ENCODE measurements around the gene TNS2. TPM values are rescaled to one million over a fixed set of nuclear protein-coding genes. Genes with fewer than 3 reads are reported as not detected.

Gene TNS2
- total RNA-seq, 4 donors from 2014 or later, result 48.2 to 397 (median 169) TPM

DNA sequence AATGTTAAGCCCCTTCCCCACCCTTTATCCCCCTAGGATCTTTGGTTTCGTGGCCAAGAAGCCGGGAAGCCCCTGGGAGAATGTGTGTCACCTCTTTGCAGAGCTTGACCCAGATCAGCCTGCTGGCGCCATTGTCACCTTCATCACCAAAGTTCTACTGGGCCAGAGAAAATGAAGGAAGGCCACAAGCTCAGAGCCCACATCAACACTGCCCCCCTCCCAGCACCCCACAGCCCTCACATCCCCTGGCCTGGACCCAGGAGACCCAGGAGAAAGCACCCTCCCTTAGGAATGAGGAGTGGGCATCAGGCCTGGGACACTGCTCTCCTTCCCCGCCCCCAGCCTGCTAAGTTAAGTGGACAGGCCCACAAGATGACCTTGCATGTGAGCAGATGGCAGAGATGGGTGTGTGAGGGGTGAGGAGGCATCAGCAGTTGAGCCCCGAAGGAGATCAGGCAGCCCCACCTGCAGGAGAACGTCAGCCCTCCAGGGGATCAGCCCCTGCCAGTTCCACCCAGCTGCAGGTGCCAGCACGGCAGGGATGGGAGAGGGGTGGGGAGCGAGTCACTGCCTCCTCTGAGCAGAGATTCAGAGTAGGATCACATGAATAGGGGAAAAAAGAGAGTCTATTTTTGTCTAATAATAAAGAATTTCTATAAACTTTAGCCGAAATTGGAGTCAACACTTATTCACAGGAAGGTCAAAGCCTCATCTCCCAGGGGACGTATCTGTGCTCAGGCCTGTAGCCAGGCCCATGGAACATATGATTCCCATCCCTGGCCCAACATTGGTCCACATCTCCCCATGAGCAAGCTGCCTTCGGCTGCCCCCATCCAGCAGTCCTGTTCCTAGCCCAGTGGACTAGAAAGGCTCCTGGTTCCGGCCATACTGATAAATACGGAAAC is 14.1 kb downstream of the TNS2 start:
- intact Hi-C loops (cut with DNase I; ENCODE audit: low total_unique reads) (loop anchor here (1.0 to 10.0 kb wide), 3 partner anchors 37 to 221 kb away; no protein-coding TSS in a partner anchor), in situ Hi-C loops (cut with MboI; ENCODE audit: low pct_ligation_motif_present in 1 of 4, low pct_unique_long_range_greater_than_20kb in 1 of 4, low sequenced_read_pairs in 3 of 4) (loop anchor here in 3 of 4 donors (10.0 to 25.0 kb wide), 3 partner anchors 121 to 223 kb away; partner anchors contain the start of genes CSAD (in 2 of the 3), ZNF740 (in 2 of the 3), MYG1 (in 1 of the 3) and PFDN5 (in 1 of the 3))
- no peak overlapping the region for H3K4me3 ChIP-seq
- no peaks in the 10 kb centered on the region for H3K9me3 ChIP-seq
- peaks cover 0 to 10% (median 0%) of the 10 kb centered on the region in 4 donors for H3K36me3 ChIP-seq
- TF ChIP-seq POLR2AphosphoS5 (IDR thresholded peaks at IDR 0.05), result peak in 1 of 3 donors; percentile 43
- no peak for TF ChIP-seq POLR2A (IDR thresholded peaks at IDR 0.05)
- H3K27ac ChIP-seq, result peak overlapping the region; percentile 36 to 68 (median 52)
- peak; percentile 22 for DNase-seq
- H3K27me3 ChIP-seq, result no peaks in the 10 kb centered on the region
- peaks cover 6 to 28% (median 18%) of the 10 kb centered on the region in 4 donors for H3K4me1 ChIP-seq
- 75% methylated on average over 13 of the region's 13 CpGs; no CpG with 5 or more reads in 1 of the 2 donors for WGBS, 2 donors (ENCODE audit: low coverage in 1 of 2)

DNA sequence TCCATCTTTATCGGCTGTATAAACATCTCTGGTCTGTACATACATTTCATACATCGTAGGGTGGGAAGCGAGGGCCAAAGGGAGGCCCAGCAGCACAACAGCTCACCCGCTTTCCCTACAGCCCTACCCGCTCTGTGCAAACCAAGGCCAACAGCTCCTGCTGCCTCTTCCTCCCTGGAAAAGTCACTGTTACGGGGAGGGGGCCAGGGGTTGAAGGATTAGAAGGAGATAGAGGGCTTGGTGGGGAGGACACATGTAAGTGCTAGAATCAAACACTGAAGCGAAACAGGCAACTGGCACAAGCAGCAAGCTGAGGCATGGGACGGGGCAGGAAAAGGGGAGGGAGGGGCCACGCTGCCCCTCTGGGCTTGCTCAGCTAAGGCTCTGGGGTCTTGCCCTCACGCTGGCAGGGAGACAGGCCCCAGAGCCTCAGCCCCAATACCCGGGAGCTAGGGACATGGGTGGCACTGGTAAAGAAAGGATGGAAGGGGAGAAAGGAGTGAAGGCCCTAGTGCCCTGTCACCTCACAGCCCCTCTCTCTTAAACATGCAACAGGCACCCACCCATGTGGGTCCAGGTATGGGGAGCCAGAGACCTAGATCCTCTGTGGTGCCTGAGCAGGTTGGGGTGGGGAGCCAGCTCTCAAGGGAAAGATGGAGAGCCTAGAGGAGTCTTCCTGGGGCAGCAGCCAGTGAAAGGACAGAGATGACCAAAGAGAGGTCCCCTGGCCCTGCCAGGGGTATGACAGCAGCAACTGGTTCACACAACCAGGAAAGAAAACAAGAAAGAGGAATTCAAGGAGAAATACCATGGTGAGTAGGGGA is 15.0 kb downstream of the TNS2 start:
- Histone ChIP-seq H3K27me3 (no peaks in the 10 kb centered on the region), H3K36me3 (peaks cover 0 to 10% (median 0%) of the 10 kb centered on the region in 4 donors), H3K27ac (peak overlapping the region; percentile 36 to 68 (median 52)), H3K4me1 (peaks cover 6 to 28% (median 18%) of the 10 kb centered on the region in 4 donors), H3K4me3 (no peak overlapping the region), H3K9me3 (no peaks in the 10 kb centered on the region)
- WGBS, 2 donors (ENCODE audit: low coverage in 1 of 2), result 84 to 100% methylated on average over 1 to 11 of the region's 11 CpGs
- TF ChIP-seq POLR2AphosphoS5 (IDR thresholded peaks at IDR 0.05) (no peak), POLR2A (IDR thresholded peaks at IDR 0.05) (no peak), EP300 (IDR thresholded peaks at IDR 0.05; ENCODE audit: low read depth) (no peak)
- TF ChIP-seq, protein P1, sequence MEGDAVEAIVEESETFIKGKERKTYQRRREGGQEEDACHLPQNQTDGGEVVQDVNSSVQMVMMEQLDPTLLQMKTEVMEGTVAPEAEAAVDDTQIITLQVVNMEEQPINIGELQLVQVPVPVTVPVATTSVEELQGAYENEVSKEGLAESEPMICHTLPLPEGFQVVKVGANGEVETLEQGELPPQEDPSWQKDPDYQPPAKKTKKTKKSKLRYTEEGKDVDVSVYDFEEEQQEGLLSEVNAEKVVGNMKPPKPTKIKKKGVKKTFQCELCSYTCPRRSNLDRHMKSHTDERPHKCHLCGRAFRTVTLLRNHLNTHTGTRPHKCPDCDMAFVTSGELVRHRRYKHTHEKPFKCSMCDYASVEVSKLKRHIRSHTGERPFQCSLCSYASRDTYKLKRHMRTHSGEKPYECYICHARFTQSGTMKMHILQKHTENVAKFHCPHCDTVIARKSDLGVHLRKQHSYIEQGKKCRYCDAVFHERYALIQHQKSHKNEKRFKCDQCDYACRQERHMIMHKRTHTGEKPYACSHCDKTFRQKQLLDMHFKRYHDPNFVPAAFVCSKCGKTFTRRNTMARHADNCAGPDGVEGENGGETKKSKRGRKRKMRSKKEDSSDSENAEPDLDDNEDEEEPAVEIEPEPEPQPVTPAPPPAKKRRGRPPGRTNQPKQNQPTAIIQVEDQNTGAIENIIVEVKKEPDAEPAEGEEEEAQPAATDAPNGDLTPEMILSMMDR (IDR thresholded peaks at IDR 0.05), result no peak
- no peak for DNase-seq
- in situ Hi-C loops (cut with MboI; ENCODE audit: low pct_ligation_motif_present in 1 of 4, low pct_unique_long_range_greater_than_20kb in 1 of 4, low sequenced_read_pairs in 3 of 4) (loop anchor here in 3 of 4 donors (10.0 to 25.0 kb wide), 3 partner anchors 120 to 222 kb away; partner anchors contain the start of genes CSAD (in 2 of the 3), ZNF740 (in 2 of the 3), MYG1 (in 1 of the 3) and PFDN5 (in 1 of the 3)), intact Hi-C loops (cut with DNase I; ENCODE audit: low total_unique reads) (loop anchor here (1.0 to 10.0 kb wide), 3 partner anchors 36 to 220 kb away; no protein-coding TSS in a partner anchor)

GRCh38 chr12:53065470-53065869 is 15.6 kb downstream of the TNS2 start:
- intact Hi-C loops (cut with DNase I; ENCODE audit: low total_unique reads) (loop anchor here (10.0 kb wide), 2 partner anchors 129 to 219 kb away; no protein-coding TSS in a partner anchor), in situ Hi-C loops (cut with MboI; ENCODE audit: low pct_ligation_motif_present in 1 of 4, low pct_unique_long_range_greater_than_20kb in 1 of 4, low sequenced_read_pairs in 3 of 4) (loop anchor here in 3 of 4 donors (10.0 to 25.0 kb wide), 3 partner anchors 119 to 222 kb away; partner anchors contain the start of genes CSAD (in 2 of the 3), ZNF740 (in 2 of the 3), MYG1 (in 1 of the 3) and PFDN5 (in 1 of the 3))
- Histone ChIP-seq H3K27me3 (no peaks in the 10 kb centered on the region), H3K27ac (peak overlapping the region; percentile 36 to 68 (median 52)), H3K4me1 (peaks cover 6 to 27% (median 18%) of the 10 kb centered on the region in 4 donors), H3K4me3 (no peak overlapping the region), H3K36me3 (peaks cover 0 to 10% (median 0%) of the 10 kb centered on the region in 4 donors), H3K9me3 (no peaks in the 10 kb centered on the region)
- TF ChIP-seq POLR2A (IDR thresholded peaks at IDR 0.05) (no peak), EP300 (IDR thresholded peaks at IDR 0.05; ENCODE audit: low read depth) (no peak), POLR2AphosphoS5 (IDR thresholded peaks at IDR 0.05) (no peak)
- TF ChIP-seq, protein P1 (IDR thresholded peaks at IDR 0.05), result no peak
- DNase-seq, result no peak
- WGBS, 2 donors (ENCODE audit: low coverage in 1 of 2), result 79% methylated on average over 7 of the region's 7 CpGs; no CpG with 5 or more reads in 1 of the 2 donors

Data from transverse colon (tissue), 4 donors.